Left ventricle myocardium inferior (tissue), 1 donor: ENCODE measurements around the gene ALG5. TPM values are rescaled to one million over a fixed set of nuclear protein-coding genes. Genes with fewer than 3 reads are reported as not detected.

Experiments
- DNase-seq: peaks from one replicate; pipeline ENCODE4 v3.0.0-alpha.2; 2020
- H3K27ac ChIP-seq: fragments of 200-600 bp; replicated peaks from 2 replicates; pipeline ENCODE4 v1.8.0; 2021
- H3K27me3 ChIP-seq: fragments of 200-600 bp; 2 replicates; pipeline ENCODE4 v1.8.0; 2021; ENCODE audit warnings: low read depth
- H3K36me3 ChIP-seq: fragments of 200-600 bp; 2 replicates; pipeline ENCODE4 v1.8.0; 2021
- H3K4me1 ChIP-seq: fragments of 200-600 bp; 2 replicates; pipeline ENCODE4 v1.8.0; 2021
- H3K4me3 ChIP-seq: fragments of 200-600 bp; 2 replicates; pipeline ENCODE4 v1.8.0; 2021; ENCODE audit warnings: mild to moderate bottlenecking, moderate library complexity
- H3K9me3 ChIP-seq: fragments of 200-600 bp; replicated peaks from 2 replicates; pipeline ENCODE4 v1.8.0; 2021
- intact Hi-C: fragments of 100-400 bp; cut with micrococcal nuclease; formaldehyde crosslinking; loops from one replicate; pipeline ENCODE4 v1.11.0; 2022
- total RNA-seq: library from RNA; stranded (reverse); fragmentation: NEBNext Ultra II Directional; extraction: Animal tissue kit (Norgen Biotek cat#: 25700); gene quantifications from one replicate; pipeline ENCODE4 v1.2.1, GENCODE V29; 2021
- TF ChIP-seq, protein P1 (sequence below): fragments of 200-600 bp; IDR thresholded peaks from 2 replicates; pipeline ENCODE4 v1.8.0; 2021; ENCODE audit warnings: antibody characterized with exemption, mild to moderate bottlenecking, borderline replicate concordance
- donor health status: DM: no; HTN: yes; CAD: no; lungs with severe emphysema.

ALG5 gene
- total RNA-seq, 1 donor from 2014 or later = 9.1 TPM

DNA sequence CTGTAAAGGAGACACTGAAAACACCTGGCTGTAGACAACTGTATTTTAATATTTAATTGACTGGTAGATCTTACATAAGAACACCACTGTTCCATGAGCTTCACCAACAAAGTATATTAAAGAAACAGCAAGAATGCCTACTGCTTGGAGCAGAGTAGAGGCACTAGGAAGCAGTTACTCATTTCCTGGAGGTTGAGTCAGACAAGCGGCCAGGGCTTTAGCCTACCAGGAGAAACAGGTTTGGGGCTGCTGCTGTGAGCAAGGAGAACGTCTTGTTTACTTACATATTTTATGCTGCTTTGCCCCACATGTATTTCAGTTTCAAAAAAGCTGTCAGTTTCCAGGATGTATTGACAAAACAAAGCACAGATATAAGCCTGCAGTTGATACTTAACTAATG, 33.4 kb downstream of the ALG5 start:
- Histone ChIP-seq H3K36me3 (peaks cover 86% of the 10 kb centered on the region), H3K4me1 (no peaks in the 10 kb centered on the region), H3K9me3 (no peaks in the 10 kb centered on the region), H3K4me3 (no peak overlapping the region), H3K27me3 (no peaks in the 10 kb centered on the region), H3K27ac (no peak overlapping the region)
- intact Hi-C loops = no loop called here
- TF ChIP-seq, protein P1, sequence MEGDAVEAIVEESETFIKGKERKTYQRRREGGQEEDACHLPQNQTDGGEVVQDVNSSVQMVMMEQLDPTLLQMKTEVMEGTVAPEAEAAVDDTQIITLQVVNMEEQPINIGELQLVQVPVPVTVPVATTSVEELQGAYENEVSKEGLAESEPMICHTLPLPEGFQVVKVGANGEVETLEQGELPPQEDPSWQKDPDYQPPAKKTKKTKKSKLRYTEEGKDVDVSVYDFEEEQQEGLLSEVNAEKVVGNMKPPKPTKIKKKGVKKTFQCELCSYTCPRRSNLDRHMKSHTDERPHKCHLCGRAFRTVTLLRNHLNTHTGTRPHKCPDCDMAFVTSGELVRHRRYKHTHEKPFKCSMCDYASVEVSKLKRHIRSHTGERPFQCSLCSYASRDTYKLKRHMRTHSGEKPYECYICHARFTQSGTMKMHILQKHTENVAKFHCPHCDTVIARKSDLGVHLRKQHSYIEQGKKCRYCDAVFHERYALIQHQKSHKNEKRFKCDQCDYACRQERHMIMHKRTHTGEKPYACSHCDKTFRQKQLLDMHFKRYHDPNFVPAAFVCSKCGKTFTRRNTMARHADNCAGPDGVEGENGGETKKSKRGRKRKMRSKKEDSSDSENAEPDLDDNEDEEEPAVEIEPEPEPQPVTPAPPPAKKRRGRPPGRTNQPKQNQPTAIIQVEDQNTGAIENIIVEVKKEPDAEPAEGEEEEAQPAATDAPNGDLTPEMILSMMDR = no peak
- no peak for DNase-seq

DNA sequence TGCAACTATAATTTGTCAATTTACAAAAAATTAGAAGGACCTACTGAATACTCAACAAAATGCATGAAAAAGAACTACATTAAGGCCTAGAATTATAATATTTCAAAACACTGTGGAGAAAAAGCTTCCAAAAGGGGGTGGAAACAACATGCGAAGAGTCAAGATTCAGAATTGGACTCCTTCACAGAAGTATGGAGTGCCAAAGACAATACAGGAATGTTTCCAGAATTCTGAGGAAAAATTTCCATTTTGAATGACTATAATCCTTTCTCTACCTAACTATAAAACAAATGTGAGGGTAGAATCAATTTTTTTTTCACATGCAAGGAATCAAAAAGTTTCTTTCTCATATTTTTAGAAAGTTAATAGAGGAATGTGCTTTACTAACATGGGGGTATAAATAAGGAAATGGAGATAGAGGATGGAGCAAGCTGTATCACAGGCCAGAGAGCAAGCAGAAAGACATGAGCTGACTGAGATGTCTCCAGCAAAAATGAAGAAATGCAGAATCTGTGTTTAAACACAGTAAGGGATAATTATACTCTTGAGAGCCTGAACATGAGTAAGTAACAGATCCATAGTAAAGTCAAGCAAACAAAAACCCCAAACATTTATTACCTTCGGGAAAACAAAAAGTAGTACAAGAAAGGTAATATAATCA, 39.6 kb downstream of the ALG5 start:
- no peaks in the 10 kb centered on the region for H3K4me1 ChIP-seq
- DNase-seq = no peak
- H3K36me3 ChIP-seq = peaks cover 51% of the 10 kb centered on the region
- H3K4me3 ChIP-seq = no peak overlapping the region
- TF ChIP-seq, protein P1 = no peak
- no peaks in the 10 kb centered on the region for H3K9me3 ChIP-seq
- intact Hi-C loops = no loop called here
- H3K27ac ChIP-seq = no peak overlapping the region
- H3K27me3 ChIP-seq = no peaks in the 10 kb centered on the region

DNA sequence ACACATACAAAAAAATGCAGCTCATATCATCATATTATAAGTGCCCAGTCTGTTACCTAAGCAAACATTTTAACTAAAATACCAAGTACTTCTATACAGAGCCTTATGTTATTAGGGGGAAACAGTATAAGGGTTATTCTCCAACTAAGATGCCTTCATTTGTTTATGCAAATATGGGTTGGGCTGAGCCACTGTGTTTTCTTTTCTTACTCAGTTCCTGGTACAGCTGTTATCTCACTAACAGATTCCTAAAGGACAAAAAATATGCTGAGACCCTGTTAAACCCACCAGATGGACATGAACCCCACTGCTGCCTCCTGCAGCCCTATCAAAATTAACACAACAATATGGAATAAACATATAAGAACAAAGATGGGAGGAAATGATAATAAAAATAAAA, 44.6 kb downstream of the ALG5 start:
- H3K27ac ChIP-seq = no peak overlapping the region
- TF ChIP-seq, protein P1 = no peak
- intact Hi-C loops = no loop called here

DNA sequence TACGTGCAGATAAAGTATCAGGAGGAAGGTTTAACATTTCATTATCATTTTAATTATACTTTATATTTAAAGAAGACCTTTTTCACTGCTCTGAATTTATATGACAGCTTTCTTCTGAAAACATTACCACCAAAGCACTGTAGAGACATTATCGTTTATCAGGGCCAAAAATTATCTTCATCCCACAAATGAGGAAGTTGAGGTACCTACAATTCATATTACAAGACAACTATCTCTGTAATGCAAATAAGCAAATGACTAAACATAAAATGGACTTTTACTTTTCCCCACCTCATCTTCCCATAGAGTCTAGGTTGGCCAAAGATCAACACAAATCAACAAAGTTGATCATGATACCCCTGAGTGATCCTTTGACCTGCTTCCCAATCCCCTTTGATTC, 48.2 kb downstream of the ALG5 start:
- Histone ChIP-seq H3K36me3 (peaks cover 45% of the 10 kb centered on the region), H3K27ac (no peak overlapping the region), H3K27me3 (no peaks in the 10 kb centered on the region), H3K4me3 (no peak overlapping the region), H3K9me3 (no peaks in the 10 kb centered on the region), H3K4me1 (no peaks in the 10 kb centered on the region)
- TF ChIP-seq, protein P1 = no peak
- intact Hi-C loops = no loop called here
- no peak for DNase-seq

More for the DNA sequence above, 44.6 kb downstream of the ALG5 start:
- H3K36me3 ChIP-seq = peaks cover 49% of the 10 kb centered on the region
- DNase-seq = no peak
- no peaks in the 10 kb centered on the region for H3K27me3 ChIP-seq
- H3K9me3 ChIP-seq = no peaks in the 10 kb centered on the region
- H3K4me3 ChIP-seq = no peak overlapping the region
- H3K4me1 ChIP-seq = no peaks in the 10 kb centered on the region

DNA sequence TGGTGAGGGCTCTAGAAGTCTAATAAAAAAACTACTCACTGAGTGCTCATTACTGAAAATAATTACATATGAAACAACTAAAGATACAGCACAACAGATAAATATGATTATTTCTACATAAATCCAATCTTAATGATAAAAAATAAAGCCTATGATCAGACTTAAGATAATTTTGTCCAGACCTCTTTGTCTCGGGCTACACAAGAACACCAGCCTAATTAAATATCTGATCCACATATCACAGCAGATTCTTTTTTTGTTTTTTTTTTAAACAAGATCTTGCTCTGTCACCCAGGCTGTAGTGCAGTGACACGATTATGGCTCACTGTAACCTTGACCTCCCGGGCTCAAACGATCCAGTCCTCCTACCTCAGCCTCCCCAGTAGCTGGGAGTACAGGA, 48.8 kb downstream of the ALG5 start:
- H3K27me3 ChIP-seq = no peaks in the 10 kb centered on the region
- H3K36me3 ChIP-seq = peaks cover 42% of the 10 kb centered on the region
- H3K27ac ChIP-seq = no peak overlapping the region
- no peaks in the 10 kb centered on the region for H3K4me1 ChIP-seq
- DNase-seq = no peak
- TF ChIP-seq, protein P1 = no peak
- H3K9me3 ChIP-seq = no peaks in the 10 kb centered on the region
- intact Hi-C loops = no loop called here
- no peak overlapping the region for H3K4me3 ChIP-seq
